PC-3 (cell line): ENCODE results near the gene SPRED3.
A peak's percentile ranks its signal among the peaks of the same experiment; 100 is the strongest.

Source experiments
- EZH2 ChIP-seq: fragments of 300-600 bp; sonication (generic); IDR thresholded peaks from one replicate; pipeline ENCODE4 v1.6.1; 2017; ENCODE audit warnings: antibody characterized with exemption, mild to moderate bottlenecking, low read length; ENCODE audit not compliant: unreplicated experiment
- TF ChIP-seq, protein P1 (sequence below): fragments of 300-600 bp; sonication (generic); conservative IDR thresholded peaks from 2 replicates; pipeline ENCODE4 v1.5.1; 2017; ENCODE audit warnings: antibody characterized with exemption, low read depth, mild to moderate bottlenecking, low read length

- TF ChIP-seq EZH2 = no peak
- TF ChIP-seq, protein P1, sequence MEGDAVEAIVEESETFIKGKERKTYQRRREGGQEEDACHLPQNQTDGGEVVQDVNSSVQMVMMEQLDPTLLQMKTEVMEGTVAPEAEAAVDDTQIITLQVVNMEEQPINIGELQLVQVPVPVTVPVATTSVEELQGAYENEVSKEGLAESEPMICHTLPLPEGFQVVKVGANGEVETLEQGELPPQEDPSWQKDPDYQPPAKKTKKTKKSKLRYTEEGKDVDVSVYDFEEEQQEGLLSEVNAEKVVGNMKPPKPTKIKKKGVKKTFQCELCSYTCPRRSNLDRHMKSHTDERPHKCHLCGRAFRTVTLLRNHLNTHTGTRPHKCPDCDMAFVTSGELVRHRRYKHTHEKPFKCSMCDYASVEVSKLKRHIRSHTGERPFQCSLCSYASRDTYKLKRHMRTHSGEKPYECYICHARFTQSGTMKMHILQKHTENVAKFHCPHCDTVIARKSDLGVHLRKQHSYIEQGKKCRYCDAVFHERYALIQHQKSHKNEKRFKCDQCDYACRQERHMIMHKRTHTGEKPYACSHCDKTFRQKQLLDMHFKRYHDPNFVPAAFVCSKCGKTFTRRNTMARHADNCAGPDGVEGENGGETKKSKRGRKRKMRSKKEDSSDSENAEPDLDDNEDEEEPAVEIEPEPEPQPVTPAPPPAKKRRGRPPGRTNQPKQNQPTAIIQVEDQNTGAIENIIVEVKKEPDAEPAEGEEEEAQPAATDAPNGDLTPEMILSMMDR = peak; percentile 43
Observed at GRCh38 chr19:38384209-38385027, 4.1 kb upstream of the SPRED3 start.
